Measurements from ENCODE around the gene ALX1.
A peak's percentile ranks its signal among the peaks of the same experiment; 100 is the strongest.
"Not testable (repeated sequence)": the region's sequence is repeated elsewhere in the genome, so short reads cannot be mapped to it uniquely, and the experiment has no call there.

ALX1 gene

GRCh38 chr12:85308374-85308773, 28.4 kb downstream of the ALX1 start:
- no peak for DNase-seq

GRCh38 chr12:85309125-85309566, 29.1 kb downstream of the ALX1 start:
- no peak for DNase-seq

- DNase-seq, result no peak
Observed at GRCh38 chr12:85310025-85310424, 30.0 kb downstream of the ALX1 start.

- no peak for DNase-seq
Observed at GRCh38 chr12:85310456-85311076, 30.5 kb downstream of the ALX1 start.

- DNase-seq, result not testable (repeated sequence)
Observed at GRCh38 chr12:85317866-85318636, 38.0 kb downstream of the ALX1 start.

GRCh38 chr12:85322715-85323114, 42.7 kb downstream of the ALX1 start:
- DNase-seq, result no peak

- peak; percentile 52 for DNase-seq
Observed at GRCh38 chr12:85325442-85325841, 45.4 kb downstream of the ALX1 start.

- DNase-seq, result no peak
Observed at GRCh38 chr12:85329913-85330312, 49.9 kb downstream of the ALX1 start.

GRCh38 chr12:85348779-85349178, 68.8 kb downstream of the ALX1 start:
- no peak for DNase-seq

- no peak for DNase-seq
Observed at GRCh38 chr12:85350356-85350755, 70.3 kb downstream of the ALX1 start.

Measured in COR-L47 (cell line).